ENCODE results near the gene MCTS1.
"Not testable (repeated sequence)": the region's sequence is repeated elsewhere in the genome, so short reads cannot be mapped to it uniquely, and the experiment has no call there.

MCTS1 gene

GRCh38 chrX:120629667-120630537, 26.0 kb downstream of the MCTS1 start, which contains the start of gene C1GALT1C1:
C1GALT1C1 (minus strand) TSS chrX:120630054; CDS start chrX:120627166, 2,888 bp downstream.
- peak; percentile 96 to 98 for DNase-seq

DNA sequence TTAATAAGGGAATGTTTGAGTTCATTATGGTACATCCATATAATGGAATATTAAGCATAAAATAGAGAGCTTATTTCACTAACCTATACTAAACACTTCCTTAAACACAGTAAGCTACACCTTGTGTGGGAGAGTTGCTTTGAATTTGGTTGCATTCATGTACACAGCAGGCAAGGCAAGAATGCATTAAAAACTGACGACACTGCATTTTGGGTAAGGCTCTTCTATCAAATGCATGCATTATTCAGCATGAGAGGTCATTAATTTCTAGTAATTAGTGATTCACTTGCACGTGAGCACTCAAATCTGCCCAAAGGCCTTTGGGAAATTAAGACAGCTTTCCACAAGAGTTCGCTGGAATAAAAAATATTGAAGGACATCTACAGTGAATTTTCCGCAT, 34.7 kb downstream of the MCTS1 start:
- DNase-seq = no peak

DNA sequence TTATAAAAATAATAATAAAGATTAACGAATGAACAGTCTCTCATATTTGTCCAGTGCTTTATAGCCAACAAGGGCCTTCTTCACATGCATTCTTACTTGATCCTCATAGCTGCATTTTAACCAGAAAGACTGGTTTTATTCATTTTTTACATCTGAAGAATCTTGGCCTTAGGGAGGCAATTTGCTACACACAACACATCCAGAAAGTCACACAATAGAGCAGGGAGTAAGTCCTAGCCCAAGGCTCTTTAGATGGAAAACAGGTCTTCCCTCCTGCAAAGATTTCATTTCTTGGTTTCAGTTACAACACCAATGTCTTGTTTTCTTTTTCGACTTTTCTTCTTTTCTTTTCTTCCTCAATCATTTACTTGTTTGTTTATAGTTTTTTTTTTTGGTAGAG, 39.0 kb downstream of the MCTS1 start:
- no peak for DNase-seq

- no peak for DNase-seq
Measured at GRCh38 chrX:120647127-120647526, 43.2 kb downstream of the MCTS1 start.

DNA sequence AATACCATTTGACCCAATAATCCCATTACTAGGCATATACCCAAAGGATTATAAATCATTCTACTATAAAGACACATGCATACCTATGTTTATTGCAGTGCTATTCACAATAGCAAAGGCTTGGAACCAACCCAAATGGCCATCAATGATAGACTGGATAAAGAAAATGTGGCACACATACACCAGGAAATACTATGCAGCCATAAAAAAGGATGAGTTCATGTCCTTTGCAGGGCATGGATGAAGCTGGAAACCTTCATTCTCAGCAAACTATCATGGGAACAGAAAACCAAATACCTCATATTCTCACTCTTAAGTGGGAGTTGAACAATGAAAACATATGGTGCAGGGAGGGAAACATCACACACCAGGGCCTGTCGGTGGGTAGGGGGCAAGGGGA, 48.4 kb downstream of the MCTS1 start:
- not testable (repeated sequence) for DNase-seq

- DNase-seq = no peak
Measured at GRCh38 chrX:120653000-120653399, 49.1 kb downstream of the MCTS1 start.

GRCh38 chrX:120660637-120661036, 56.7 kb downstream of the MCTS1 start:
- DNase-seq = no peak
